ENCODE results near the gene LMO7. TPM values are rescaled to one million over a fixed set of nuclear protein-coding genes. Genes with fewer than 3 reads are reported as not detected.

The LMO7 gene
- total RNA-seq, 1 donor from 2014 or later, result 239 TPM

- Mint-ChIP-seq H3K4me3 (ENCODE audit: unreplicated experiment) (no peak overlapping the region), H3K9me3 (ENCODE audit: unreplicated experiment) (peaks cover 8% of the 10 kb centered on the region), H3K4me1 (ENCODE audit: unreplicated experiment) (no peaks in the 10 kb centered on the region), H3K27me3 (ENCODE audit: unreplicated experiment) (no peaks in the 10 kb centered on the region), H3K36me3 (ENCODE audit: unreplicated experiment) (peaks cover 60% of the 10 kb centered on the region), H3K27ac (ENCODE audit: unreplicated experiment) (no peak overlapping the region)
- no peak for TF ChIP-seq CTCF (IDR thresholded peaks at IDR 0.05)
- no peak for DNase-seq (ENCODE audit: extremely low spot score, unreplicated experiment)
Observed at GRCh38 chr13:75843991-75844390, 207.9 kb downstream of the LMO7 start.

- no peak for DNase-seq (ENCODE audit: extremely low spot score, unreplicated experiment)
- Mint-ChIP-seq H3K27me3 (ENCODE audit: unreplicated experiment) (no peaks in the 10 kb centered on the region), H3K9me3 (ENCODE audit: unreplicated experiment) (peaks cover 6% of the 10 kb centered on the region), H3K4me3 (ENCODE audit: unreplicated experiment) (no peak overlapping the region), H3K36me3 (ENCODE audit: unreplicated experiment) (peaks cover 59% of the 10 kb centered on the region), H3K27ac (ENCODE audit: unreplicated experiment) (peak overlapping the region; percentile 17), H3K4me1 (ENCODE audit: unreplicated experiment) (no peaks in the 10 kb centered on the region)
- TF ChIP-seq CTCF (IDR thresholded peaks at IDR 0.05), result no peak
Observed at GRCh38 chr13:75847588-75847987, 211.5 kb downstream of the LMO7 start.

GRCh38 chr13:75850916-75851315 is 214.8 kb downstream of the LMO7 start:
- DNase-seq (ENCODE audit: extremely low spot score, unreplicated experiment), result no peak
- Mint-ChIP-seq H3K27me3 (ENCODE audit: unreplicated experiment) (no peaks in the 10 kb centered on the region), H3K36me3 (ENCODE audit: unreplicated experiment) (peaks cover 58% of the 10 kb centered on the region), H3K27ac (ENCODE audit: unreplicated experiment) (no peak overlapping the region), H3K9me3 (ENCODE audit: unreplicated experiment) (no peaks in the 10 kb centered on the region), H3K4me1 (ENCODE audit: unreplicated experiment) (no peaks in the 10 kb centered on the region), H3K4me3 (ENCODE audit: unreplicated experiment) (no peak overlapping the region)
- TF ChIP-seq CTCF (IDR thresholded peaks at IDR 0.05), result no peak

GRCh38 chr13:75855216-75855615 is 219.1 kb downstream of the LMO7 start:
- peaks cover 3% of the 10 kb centered on the region for H3K4me1 Mint-ChIP-seq (ENCODE audit: unreplicated experiment)
- no peaks in the 10 kb centered on the region for H3K9me3 Mint-ChIP-seq (ENCODE audit: unreplicated experiment)
- DNase-seq (ENCODE audit: extremely low spot score, unreplicated experiment), result no peak
- H3K4me3 Mint-ChIP-seq (ENCODE audit: unreplicated experiment), result no peak overlapping the region
- H3K36me3 Mint-ChIP-seq (ENCODE audit: unreplicated experiment), result peaks cover 63% of the 10 kb centered on the region
- no peak for TF ChIP-seq CTCF (IDR thresholded peaks at IDR 0.05)
- H3K27ac Mint-ChIP-seq (ENCODE audit: unreplicated experiment), result no peak overlapping the region
- no peaks in the 10 kb centered on the region for H3K27me3 Mint-ChIP-seq (ENCODE audit: unreplicated experiment)

DNA sequence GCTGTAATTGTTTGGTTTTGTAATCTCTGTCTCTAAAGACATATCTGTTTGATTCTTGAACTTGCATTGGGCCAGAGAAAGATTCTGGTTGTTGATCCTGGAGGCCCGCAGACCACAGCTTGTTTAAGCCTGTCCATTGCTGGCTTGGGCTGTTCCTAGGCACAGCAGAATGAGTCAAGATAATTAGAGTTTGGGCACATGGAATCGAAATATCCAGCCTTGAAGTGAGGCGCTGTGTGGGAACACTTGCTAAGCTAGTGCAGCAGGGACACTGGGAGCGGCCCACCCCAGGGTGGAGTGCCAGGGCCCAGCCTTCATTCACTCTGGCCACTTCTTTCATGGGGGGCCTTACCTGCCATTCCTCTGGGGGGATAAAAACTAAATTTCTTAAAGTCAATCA is 219.7 kb downstream of the LMO7 start:
- no peak for TF ChIP-seq CTCF (IDR thresholded peaks at IDR 0.05)
- Mint-ChIP-seq H3K36me3 (ENCODE audit: unreplicated experiment) (peaks cover 63% of the 10 kb centered on the region), H3K4me1 (ENCODE audit: unreplicated experiment) (peaks cover 3% of the 10 kb centered on the region), H3K27me3 (ENCODE audit: unreplicated experiment) (no peaks in the 10 kb centered on the region), H3K27ac (ENCODE audit: unreplicated experiment) (no peak overlapping the region), H3K4me3 (ENCODE audit: unreplicated experiment) (no peak overlapping the region), H3K9me3 (ENCODE audit: unreplicated experiment) (no peaks in the 10 kb centered on the region)
- no peak for DNase-seq (ENCODE audit: extremely low spot score, unreplicated experiment)
